ENCODE measurements around the gene AADACL2. TPM values are rescaled to one million over a fixed set of nuclear protein-coding genes. Genes with fewer than 3 reads are reported as not detected.

Gene AADACL2, protein sequence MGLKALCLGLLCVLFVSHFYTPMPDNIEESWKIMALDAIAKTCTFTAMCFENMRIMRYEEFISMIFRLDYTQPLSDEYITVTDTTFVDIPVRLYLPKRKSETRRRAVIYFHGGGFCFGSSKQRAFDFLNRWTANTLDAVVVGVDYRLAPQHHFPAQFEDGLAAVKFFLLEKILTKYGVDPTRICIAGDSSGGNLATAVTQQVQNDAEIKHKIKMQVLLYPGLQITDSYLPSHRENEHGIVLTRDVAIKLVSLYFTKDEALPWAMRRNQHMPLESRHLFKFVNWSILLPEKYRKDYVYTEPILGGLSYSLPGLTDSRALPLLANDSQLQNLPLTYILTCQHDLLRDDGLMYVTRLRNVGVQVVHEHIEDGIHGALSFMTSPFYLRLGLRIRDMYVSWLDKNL
- total RNA-seq: 10 to 100 TPM; 59.1 to 79.7 (median 75.6) TPM

DNA sequence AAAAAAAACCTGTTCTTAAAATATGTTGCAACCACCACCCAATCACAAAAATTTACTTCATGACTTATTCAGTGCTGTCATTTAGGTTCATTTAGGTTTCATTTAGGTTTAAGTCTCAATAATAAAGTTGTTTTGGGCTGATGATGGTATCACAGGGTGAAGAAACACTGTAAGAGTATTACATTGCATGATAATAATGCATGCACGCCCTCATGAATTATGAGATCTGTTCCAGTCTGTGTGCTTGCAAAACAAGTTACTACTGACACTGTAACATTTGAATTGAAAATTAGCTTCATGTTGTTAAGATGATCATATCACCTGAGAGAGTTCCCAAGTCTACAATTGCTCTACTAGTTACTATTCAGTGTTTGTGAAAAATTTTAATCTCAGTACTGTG lies at the start of gene AADACL2:
Gene AADACL2 (plus strand): TSS at position 315 of the 400 bp plus-strand sequence. CDS start 109 bp downstream, outside the sequence.
- TF ChIP-seq POLR2A (IDR thresholded peaks at IDR 0.05): no peak
- TF ChIP-seq, protein P1, sequence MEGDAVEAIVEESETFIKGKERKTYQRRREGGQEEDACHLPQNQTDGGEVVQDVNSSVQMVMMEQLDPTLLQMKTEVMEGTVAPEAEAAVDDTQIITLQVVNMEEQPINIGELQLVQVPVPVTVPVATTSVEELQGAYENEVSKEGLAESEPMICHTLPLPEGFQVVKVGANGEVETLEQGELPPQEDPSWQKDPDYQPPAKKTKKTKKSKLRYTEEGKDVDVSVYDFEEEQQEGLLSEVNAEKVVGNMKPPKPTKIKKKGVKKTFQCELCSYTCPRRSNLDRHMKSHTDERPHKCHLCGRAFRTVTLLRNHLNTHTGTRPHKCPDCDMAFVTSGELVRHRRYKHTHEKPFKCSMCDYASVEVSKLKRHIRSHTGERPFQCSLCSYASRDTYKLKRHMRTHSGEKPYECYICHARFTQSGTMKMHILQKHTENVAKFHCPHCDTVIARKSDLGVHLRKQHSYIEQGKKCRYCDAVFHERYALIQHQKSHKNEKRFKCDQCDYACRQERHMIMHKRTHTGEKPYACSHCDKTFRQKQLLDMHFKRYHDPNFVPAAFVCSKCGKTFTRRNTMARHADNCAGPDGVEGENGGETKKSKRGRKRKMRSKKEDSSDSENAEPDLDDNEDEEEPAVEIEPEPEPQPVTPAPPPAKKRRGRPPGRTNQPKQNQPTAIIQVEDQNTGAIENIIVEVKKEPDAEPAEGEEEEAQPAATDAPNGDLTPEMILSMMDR (IDR thresholded peaks at IDR 0.05): no peak
- no peak within 1 kb of the TSS for H3K4me3 ChIP-seq (ENCODE audit: low read depth, poor library complexity, severe bottlenecking)
- 41 to 51% methylated on average over 1 of the region's 1 CpG for WGBS, 2 donors
- no peak for DNase-seq (ENCODE audit: low spot score in 2 of 2)
- intact Hi-C loops (cut with DNase I; ENCODE audit: low total_unique reads): no loop called here

DNA sequence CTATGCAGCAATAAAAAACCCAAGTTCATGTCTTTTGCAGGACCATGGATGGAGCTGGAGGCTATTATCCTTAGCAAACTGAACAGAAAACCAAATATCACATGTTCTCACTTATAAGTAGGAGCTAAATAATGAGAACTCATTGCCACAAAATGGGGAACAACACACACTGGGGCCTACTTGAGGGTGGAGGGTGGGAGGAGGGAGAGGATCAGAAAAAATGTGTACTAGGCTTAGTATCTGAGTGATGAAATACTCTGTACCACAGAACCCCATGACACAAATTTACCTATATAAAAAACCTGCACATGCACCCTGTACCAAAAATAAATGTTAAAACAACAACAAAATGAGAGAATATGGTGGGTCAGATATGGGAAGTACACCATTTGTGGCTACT lies 49.6 kb upstream of the AADACL2 start:
- no peak for TF ChIP-seq POLR2A (IDR thresholded peaks at IDR 0.05)
- TF ChIP-seq, protein P1 (IDR thresholded peaks at IDR 0.05): no peak
- intact Hi-C loops (cut with DNase I; ENCODE audit: low total_unique reads): no loop called here
- no peak for DNase-seq (ENCODE audit: low spot score in 2 of 2)
- H3K4me3 ChIP-seq (ENCODE audit: low read depth, poor library complexity, severe bottlenecking): no peak overlapping the region

DNA sequence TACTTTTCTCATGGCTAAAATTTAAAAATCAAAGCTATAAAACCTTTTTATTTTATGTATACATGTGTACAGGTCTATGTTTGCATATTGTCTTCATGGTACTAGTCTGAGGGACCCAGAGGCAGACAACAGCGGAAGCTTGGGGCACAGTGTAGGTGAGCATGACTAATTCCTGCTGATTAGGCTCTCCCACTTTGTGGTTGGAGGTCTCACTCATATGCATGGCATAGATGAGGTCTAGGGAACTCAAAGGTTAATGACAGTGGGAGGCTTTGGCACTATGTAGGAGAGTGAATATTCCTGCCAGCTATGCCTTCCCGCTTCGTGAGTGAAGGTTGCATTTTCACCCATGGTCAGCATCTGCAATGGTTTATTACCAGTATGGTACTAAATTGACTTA lies 47.5 kb upstream of the AADACL2 start:
- no peak overlapping the region for H3K4me3 ChIP-seq (ENCODE audit: low read depth, poor library complexity, severe bottlenecking)
- no peak for DNase-seq (ENCODE audit: low spot score in 2 of 2)
- intact Hi-C loops (cut with DNase I; ENCODE audit: low total_unique reads): no loop called here
- WGBS, 2 donors: 74 to 92% methylated on average over 3 of the region's 3 CpGs
- TF ChIP-seq, protein P1 (IDR thresholded peaks at IDR 0.05): no peak
- TF ChIP-seq POLR2A (IDR thresholded peaks at IDR 0.05): no peak

DNA sequence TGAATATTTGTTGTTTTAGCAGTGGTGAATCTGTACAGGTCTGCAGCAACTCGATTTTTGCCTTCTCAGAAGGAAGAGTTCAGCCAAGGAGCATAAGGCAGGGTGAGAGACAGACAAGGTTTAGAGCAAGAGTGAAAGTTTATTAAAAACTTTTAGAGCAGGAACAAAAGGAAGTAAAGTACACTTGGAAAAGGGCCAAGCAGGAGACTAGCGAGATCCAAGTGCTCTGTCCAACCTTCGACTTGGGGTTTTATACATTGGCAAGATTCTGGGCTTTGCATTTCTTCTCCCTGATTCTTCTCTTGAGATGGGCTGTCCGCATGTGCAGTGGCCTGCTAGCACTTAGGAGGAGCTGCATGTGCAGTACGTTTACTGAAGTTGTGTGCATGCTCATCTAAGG lies 46.7 kb upstream of the AADACL2 start:
- intact Hi-C loops (cut with DNase I; ENCODE audit: low total_unique reads): no loop called here
- WGBS, 2 donors: 32 to 37% methylated on average over 5 of the region's 5 CpGs
- no peak overlapping the region for H3K4me3 ChIP-seq (ENCODE audit: low read depth, poor library complexity, severe bottlenecking)
- no peak for DNase-seq (ENCODE audit: low spot score in 2 of 2)
- TF ChIP-seq, protein P1 (IDR thresholded peaks at IDR 0.05): no peak
- TF ChIP-seq POLR2A (IDR thresholded peaks at IDR 0.05): no peak

DNA sequence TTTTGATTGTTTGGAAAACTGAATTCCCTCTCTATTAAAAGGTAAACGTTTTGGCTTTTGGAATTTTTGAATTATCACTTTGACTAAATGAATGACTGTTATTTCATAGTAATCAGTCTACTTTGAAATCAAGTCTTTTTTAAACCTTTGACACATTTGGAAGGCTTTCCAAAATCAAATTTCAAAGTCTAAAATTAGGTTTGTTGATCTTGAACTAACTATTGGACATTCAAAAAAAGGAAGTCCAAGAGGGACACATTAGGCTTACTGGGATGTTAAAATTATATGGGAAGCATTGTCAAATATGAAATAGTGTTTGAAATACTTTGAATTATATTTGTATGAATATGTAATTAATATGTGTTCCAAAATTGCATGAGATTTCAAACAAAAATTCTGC lies 45.2 kb upstream of the AADACL2 start:
- intact Hi-C loops (cut with DNase I; ENCODE audit: low total_unique reads): no loop called here
- DNase-seq (ENCODE audit: low spot score in 2 of 2): no peak
- TF ChIP-seq, protein P1 (IDR thresholded peaks at IDR 0.05): no peak
- no peak for TF ChIP-seq POLR2A (IDR thresholded peaks at IDR 0.05)
- no peak overlapping the region for H3K4me3 ChIP-seq (ENCODE audit: low read depth, poor library complexity, severe bottlenecking)
- WGBS, 2 donors: 43 to 44% methylated on average over 1 of the region's 1 CpG

DNA sequence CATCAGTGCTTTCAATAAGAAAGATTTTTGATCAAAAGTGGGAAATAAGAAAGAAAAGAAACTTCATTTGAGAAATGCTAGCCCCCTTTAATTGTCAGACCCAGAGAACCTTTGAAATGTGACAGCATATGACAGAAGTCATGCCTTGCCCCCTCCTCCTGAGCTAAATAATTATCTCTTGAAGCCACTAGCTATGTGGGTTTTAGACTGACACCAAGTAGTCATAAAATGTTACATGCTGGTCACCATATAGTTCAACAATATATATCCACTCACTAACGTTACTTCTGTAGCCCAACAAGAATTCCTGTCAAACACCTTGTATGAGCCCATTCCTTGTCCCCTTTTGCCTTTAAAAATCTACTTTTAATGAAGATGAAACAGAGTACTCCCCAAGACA lies 43.1 kb upstream of the AADACL2 start:
- TF ChIP-seq POLR2A (IDR thresholded peaks at IDR 0.05): no peak
- TF ChIP-seq, protein P1 (IDR thresholded peaks at IDR 0.05): no peak
- H3K4me3 ChIP-seq (ENCODE audit: low read depth, poor library complexity, severe bottlenecking): no peak overlapping the region
- WGBS, 2 donors: 84 to 85% methylated on average over 1 of the region's 1 CpG
- intact Hi-C loops (cut with DNase I; ENCODE audit: low total_unique reads): no loop called here
- DNase-seq (ENCODE audit: low spot score in 2 of 2): no peak

Data from lower leg skin (tissue), 4 donors.